Esophagus squamous epithelium (tissue), 4 donors: ENCODE data around the gene MBNL1.

Source experiments
- POLR2A ChIP-seq, 4 donors: fragments of 450-650 bp; IDR thresholded peaks; one replicate each; pipeline ENCODE4 v1.6.1; 2017; ENCODE audit warnings: antibody characterized with exemption in 4 of 4, mild to moderate bottlenecking in 4 of 4, moderate library complexity in 3 of 4
- TF ChIP-seq, protein P1 (sequence below), 6 experiments: fragments of 450-650 bp in 4 of 6; fragments of 200-600 bp in 2 of 6; sonication (generic) in 2 of 6; IDR thresholded peaks; one replicate each; pipeline ENCODE4 v1.5.1; 2016 to 2019; ENCODE audit warnings: antibody characterized with exemption in 6 of 6, mild to moderate bottlenecking in 4 of 6, moderate library complexity in 4 of 6

DNA sequence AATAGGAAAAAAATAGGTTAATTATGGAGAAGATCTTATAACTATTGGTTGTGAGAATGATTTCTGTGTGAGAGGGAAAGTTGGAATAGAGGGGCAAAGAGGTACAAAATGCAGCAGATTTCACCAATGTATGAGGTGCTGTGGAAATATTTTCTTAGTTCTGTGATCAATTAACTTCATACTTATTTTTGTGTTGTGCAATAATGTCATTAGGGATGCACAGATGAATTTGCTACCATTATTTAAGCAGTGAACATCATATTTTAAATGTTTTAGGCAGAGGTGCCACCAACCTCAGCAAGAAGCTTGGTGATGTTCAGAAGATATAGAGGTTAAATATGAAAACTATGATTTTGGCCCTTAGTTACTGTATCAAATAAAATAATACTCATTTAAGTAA lies 21.6 kb downstream of the MBNL1 start:
- TF ChIP-seq, protein P1, sequence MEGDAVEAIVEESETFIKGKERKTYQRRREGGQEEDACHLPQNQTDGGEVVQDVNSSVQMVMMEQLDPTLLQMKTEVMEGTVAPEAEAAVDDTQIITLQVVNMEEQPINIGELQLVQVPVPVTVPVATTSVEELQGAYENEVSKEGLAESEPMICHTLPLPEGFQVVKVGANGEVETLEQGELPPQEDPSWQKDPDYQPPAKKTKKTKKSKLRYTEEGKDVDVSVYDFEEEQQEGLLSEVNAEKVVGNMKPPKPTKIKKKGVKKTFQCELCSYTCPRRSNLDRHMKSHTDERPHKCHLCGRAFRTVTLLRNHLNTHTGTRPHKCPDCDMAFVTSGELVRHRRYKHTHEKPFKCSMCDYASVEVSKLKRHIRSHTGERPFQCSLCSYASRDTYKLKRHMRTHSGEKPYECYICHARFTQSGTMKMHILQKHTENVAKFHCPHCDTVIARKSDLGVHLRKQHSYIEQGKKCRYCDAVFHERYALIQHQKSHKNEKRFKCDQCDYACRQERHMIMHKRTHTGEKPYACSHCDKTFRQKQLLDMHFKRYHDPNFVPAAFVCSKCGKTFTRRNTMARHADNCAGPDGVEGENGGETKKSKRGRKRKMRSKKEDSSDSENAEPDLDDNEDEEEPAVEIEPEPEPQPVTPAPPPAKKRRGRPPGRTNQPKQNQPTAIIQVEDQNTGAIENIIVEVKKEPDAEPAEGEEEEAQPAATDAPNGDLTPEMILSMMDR (IDR thresholded peaks at IDR 0.05), result no peak
- no peak for TF ChIP-seq POLR2A (IDR thresholded peaks at IDR 0.05)
